HG03558 (cell line): ENCODE measurements around the gene VKORC1L1.
"Not testable (repeated sequence)": the region's sequence is repeated elsewhere in the genome, so short reads cannot be mapped to it uniquely, and the experiment has no call there.

Source experiments
- ATAC-seq: cut with Tn5 transposase; IDR thresholded peaks from one replicate; pipeline ENCODE4 v1.9.1; 2021; ENCODE audit warnings: moderate number of reproducible peaks; ENCODE audit not compliant: unreplicated experiment; ENCODE audit errors: extremely low read depth

Gene VKORC1L1

GRCh38 chr7:65974191-65974801, 101.4 kb downstream of the VKORC1L1 start:
- ATAC-seq = no peak

- no peak for ATAC-seq
These were observed 102.0 kb downstream of the VKORC1L1 start for GRCh38 chr7:65974876-65975275.

GRCh38 chr7:65975814-65976445, 103.1 kb downstream of the VKORC1L1 start:
- no peak for ATAC-seq

DNA sequence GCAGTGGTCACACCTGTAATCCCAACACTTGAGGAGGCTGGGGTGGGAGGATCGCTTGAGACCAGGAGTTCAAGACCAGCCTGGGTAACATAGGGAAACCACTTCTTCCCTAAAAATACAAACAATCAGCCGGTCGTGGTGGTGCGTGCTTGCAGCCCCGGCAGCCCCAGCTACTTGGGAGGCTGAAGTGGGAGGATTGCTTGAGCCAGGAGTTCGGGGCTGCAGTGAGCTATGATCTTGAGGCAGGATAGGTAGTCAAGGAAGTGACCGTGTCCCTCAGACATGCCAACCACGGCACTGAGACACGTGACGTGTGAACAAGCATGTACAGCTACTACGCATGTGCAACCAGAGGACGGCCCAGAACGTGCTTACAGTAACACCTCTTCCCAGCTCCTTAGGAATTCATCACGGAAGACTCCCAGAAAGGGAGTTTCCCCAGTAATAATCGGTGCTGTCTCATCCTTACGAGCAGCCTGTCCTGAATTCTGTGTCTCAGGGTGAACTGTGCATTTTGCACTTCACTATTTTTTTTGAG, 103.9 kb downstream of the VKORC1L1 start:
- ATAC-seq = no peak

- ATAC-seq = no peak
These were observed 106.2 kb downstream of the VKORC1L1 start for GRCh38 chr7:65978891-65979582.

GRCh38 chr7:65979583-65980477, 107.0 kb downstream of the VKORC1L1 start:
- no peak for ATAC-seq

- ATAC-seq = peak; percentile 67
These were observed 107.8 kb downstream of the VKORC1L1 start for GRCh38 chr7:65980478-65981250.

GRCh38 chr7:65981965-65982792, 109.3 kb downstream of the VKORC1L1 start, which contains the start of gene GUSB:
GUSB (minus strand) TSS chr7:65982213; CDS start chr7:65982183, 30 bp downstream.
- ATAC-seq = peak; percentile 45

GRCh38 chr7:65983965-65984658, 111.2 kb downstream of the VKORC1L1 start:
- ATAC-seq = no peak

DNA sequence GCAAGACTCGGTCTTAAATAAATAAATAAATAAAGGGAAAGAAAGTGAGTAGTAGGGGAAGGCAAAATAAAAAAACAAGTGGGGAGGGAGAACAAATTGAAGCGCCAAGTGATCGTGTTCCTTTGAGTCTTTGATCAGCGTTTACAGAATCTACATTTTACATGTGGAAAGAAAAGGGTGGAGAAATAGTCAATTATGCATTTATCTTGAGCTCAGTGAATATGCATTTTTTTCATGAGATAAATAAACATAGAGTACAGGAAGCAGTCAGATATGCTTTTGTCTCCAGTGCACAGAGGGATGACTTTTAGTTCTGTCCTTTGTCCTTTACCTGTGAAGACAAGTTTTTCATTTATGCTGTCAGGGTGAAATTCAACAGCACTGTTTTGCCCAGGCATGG, 115.2 kb downstream of the VKORC1L1 start:
- ATAC-seq = no peak

- not testable (repeated sequence) for ATAC-seq
These were observed 115.6 kb downstream of the VKORC1L1 start for GRCh38 chr7:65988503-65988902.

DNA sequence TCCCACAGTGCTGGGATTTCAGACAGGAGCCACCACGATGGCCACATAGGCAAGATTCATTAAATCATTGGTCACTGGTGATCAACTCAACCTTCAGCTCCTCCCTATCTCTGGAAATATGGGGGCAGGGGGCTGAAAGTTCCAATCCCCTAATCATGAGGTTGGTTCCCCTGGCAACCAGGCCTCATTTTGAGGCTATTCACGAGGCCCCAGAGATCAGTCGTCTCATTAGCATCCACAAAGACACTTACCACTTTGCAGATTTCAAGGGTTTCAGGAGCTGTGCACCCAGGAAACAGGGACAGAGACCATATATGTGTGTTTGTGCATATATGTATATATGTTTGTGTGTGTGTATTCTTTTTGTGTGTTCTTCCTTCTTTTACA, 116.8 kb downstream of the VKORC1L1 start:
- ATAC-seq = no peak

DNA sequence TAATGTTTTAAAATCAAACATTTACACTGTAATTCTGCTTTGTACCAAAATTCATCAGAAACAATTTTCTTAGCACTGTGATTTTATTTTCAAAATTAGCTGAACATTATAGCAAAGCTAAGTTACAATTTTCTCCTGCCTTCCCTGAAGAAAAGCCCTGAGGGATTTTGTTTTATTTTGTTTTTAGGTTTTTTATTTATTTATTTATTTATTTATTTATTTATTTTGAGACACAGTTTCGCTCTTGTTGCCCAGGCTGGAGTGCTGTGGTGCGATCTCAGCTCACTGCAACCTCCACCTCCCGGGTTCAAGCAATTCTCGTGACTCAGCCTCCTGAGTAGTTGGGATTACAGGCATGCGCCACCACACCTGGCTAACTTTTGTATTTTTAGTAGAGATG, 119.0 kb downstream of the VKORC1L1 start:
- ATAC-seq = not testable (repeated sequence)

DNA sequence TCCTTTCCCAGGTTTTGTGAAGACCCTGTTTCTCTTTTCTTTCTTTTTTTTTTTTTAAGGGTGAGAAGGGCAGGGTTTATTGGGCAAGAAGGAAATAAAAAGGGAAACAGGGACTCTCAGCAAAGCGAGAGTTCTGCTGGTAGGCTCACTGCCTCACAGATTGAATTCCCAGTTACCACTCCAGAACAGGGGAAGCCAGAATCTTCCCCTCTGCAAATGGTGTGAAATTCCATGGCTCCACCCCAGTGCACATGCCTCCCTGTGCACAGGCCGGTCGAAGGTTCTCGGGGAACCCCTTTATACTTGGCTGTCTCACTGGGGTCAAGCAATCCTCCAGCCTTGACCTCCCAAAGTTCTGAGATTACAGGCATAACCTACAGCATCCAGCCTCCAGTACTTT, 119.7 kb downstream of the VKORC1L1 start:
- no peak for ATAC-seq

DNA sequence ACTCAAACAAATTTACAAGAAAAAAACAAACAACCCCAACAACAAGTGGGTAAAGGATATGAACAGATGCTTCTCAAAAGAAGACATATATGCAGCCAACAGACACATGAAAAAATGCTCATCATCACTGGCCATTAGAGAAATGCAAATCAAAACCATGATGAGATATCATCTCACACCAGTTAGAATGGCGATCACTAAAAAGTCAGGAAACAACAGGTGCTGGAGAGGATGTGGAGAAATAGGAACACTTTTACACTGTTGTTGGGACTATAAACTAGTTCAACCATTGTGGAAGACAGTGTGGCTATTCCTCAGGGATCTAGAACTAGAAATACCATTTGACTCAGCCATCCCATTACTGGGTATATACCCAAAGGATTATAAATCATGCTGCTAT, 122.1 kb downstream of the VKORC1L1 start:
- not testable (repeated sequence) for ATAC-seq

DNA sequence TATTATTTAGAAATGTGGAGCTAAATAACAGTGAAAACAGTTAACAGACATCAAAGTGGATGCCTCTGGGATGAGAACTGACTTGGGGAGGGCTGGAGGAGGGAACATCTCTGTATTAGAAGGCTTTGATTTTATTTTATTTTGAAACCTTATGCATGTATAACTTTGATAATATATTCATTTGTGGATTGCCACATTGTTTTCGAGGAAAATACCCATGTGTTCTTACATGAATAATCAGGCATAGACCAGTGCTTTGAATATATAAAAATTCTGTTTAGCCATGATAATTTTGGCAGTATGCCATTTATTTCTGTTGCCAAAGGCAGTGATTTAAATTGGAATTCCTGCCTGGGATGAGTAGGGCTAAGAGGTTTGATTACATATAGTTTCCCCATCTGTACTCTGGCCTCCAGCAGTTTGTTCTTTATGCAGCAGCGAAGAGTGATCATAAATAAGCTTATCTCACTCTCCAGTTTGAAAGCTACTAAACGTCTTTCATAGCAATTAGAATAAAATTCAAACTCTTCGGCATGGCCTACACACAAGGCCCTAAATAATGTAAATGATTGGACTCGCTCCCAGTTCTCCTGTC, 128.0 kb downstream of the VKORC1L1 start:
- not testable (repeated sequence) for ATAC-seq

GRCh38 chr7:66005115-66005671, 132.3 kb downstream of the VKORC1L1 start:
- not testable (repeated sequence) for ATAC-seq
